NB4 (cell line): ENCODE measurements around the gene LNPEP.

ENCODE experiments used
- DNase-seq: peaks from one replicate; pipeline ENCODE4 v3.0.0; 2010; ENCODE audit warnings: low read depth
- H3K4me3 ChIP-seq: one replicate; pipeline ENCODE4 v1.5.1; 2011; ENCODE audit warnings: mild to moderate bottlenecking, low read depth, low read length, moderate library complexity
- CTCF ChIP-seq: IDR thresholded peaks from one replicate; pipeline ENCODE4 v1.5.1; 2012; ENCODE audit warnings: low read depth, low read length
- MAX ChIP-seq: IDR thresholded peaks from 2 replicates; pipeline ENCODE4 v1.6.1; 2011; ENCODE audit warnings: low read depth, low read length
- MYC ChIP-seq: IDR thresholded peaks from 2 replicates; pipeline ENCODE4 v1.6.1; 2011; ENCODE audit warnings: low read depth, low read length
- POLR2A ChIP-seq: IDR thresholded peaks from 2 replicates; pipeline ENCODE4 v1.6.1; 2011; ENCODE audit warnings: mild to moderate bottlenecking; ENCODE audit not compliant: insufficient read length; ENCODE audit errors: extremely low read depth

Gene LNPEP

GRCh38 chr5:96993760-96994159 is 57.9 kb downstream of the LNPEP start:
- TF ChIP-seq CTCF (no peak), POLR2A (no peak), MAX (no peak), MYC (no peak)
- H3K4me3 ChIP-seq = no peak overlapping the region

GRCh38 chr5:96994493-96994892 is 58.6 kb downstream of the LNPEP start:
- no peak for TF ChIP-seq MAX
- no peak for TF ChIP-seq POLR2A
- TF ChIP-seq CTCF = no peak
- no peak for TF ChIP-seq MYC
- H3K4me3 ChIP-seq = no peak overlapping the region
- no peak for DNase-seq

More at GRCh38 chr5:96993760-96994159, 57.9 kb downstream of the LNPEP start:
- no peak for DNase-seq

- TF ChIP-seq POLR2A (no peak), CTCF (no peak), MAX (no peak), MYC (no peak)
- H3K4me3 ChIP-seq = no peak overlapping the region
- DNase-seq = no peak
Observed at GRCh38 chr5:96995419-96995818, 59.5 kb downstream of the LNPEP start.

- TF ChIP-seq MAX = no peak
- no peak for TF ChIP-seq MYC
- peak; percentile 29 for TF ChIP-seq CTCF
- DNase-seq = peak; percentile 61
- no peak overlapping the region for H3K4me3 ChIP-seq
Observed at GRCh38 chr5:96997265-96997859, 61.5 kb downstream of the LNPEP start.

- no peak for TF ChIP-seq MYC
- TF ChIP-seq CTCF = no peak
- no peak for TF ChIP-seq MAX
- TF ChIP-seq POLR2A = no peak
- DNase-seq = no peak
- H3K4me3 ChIP-seq = no peak overlapping the region
Observed at GRCh38 chr5:96999856-97000255, 64.0 kb downstream of the LNPEP start.

GRCh38 chr5:97000391-97000790 is 64.5 kb downstream of the LNPEP start:
- TF ChIP-seq MYC = no peak
- TF ChIP-seq POLR2A = no peak
- TF ChIP-seq CTCF = no peak
- no peak for TF ChIP-seq MAX
- DNase-seq = no peak
- no peak overlapping the region for H3K4me3 ChIP-seq
